HCT116 (cell line): Measurements from ENCODE around the gene DYRK1B. TPM values are rescaled to one million over a fixed set of nuclear protein-coding genes. Genes with fewer than 3 reads are reported as not detected.

ENCODE experiments used
- ATAC-seq: fragments of 200-7000 bp; cut with Tn5 transposase; 2 replicates; pipeline ENCODE4 v1.9.1; 2020; ENCODE audit warnings: mild to moderate bottlenecking, moderate library complexity
- BruUV-seq: library from RNA; stranded (reverse); fragments of 400-500 nt; replicated peaks from 2 replicates; lab custom pipeline; 2021; lab: Mats Ljungman, UMichigan
- CTCF ChIA-PET: fragments of 300-600 bp; sonication (Branson Sonifier 250); formaldehyde crosslinking; loops from one replicate; lab custom pipeline; 2021; ENCODE audit warnings: antibody characterized with exemption; lab: Charles Lee
- POLR2A ChIA-PET: fragments of 300-600, 350-600 bp; sonication (Branson Sonifier 250); formaldehyde crosslinking; loops from one replicate; lab custom pipeline; 2021; ENCODE audit warnings: antibody characterized with exemption; lab: Charles Lee
- RAD21 ChIA-PET, 2 experiments: fragments of 300-600 bp; sonication (Branson Sonifier 250); formaldehyde crosslinking; loops; one replicate each; lab custom pipeline; 2023; ENCODE audit warnings: low total read pairs in 2 of 2; ENCODE audit not compliant: uncharacterized antibody in 2 of 2, unreplicated experiment in 2 of 2, low non-redundant PET in 1 of 2; lab: Charles Lee
- DNase-seq: peaks from one replicate; pipeline ENCODE4 v3.0.0-alpha.2; 2010; ENCODE audit warnings: low read depth, low spot score
- H2AFZ ChIP-seq: fragments of 200-600 bp; shearing (Covaris generic), sonication (generic); 2 replicates; pipeline ENCODE4 v1.6.1; 2017; ENCODE audit warnings: low read depth, mixed run types, mixed read lengths, antibody characterized with exemption, low read length; ENCODE audit not compliant: poor library complexity, severe bottlenecking
- H3K27ac ChIP-seq: 2 replicates; pipeline ENCODE4 v1.5.1; 2012; ENCODE audit warnings: low read depth, low read length
- H3K27me3 ChIP-seq: fragments of 200-600 bp; sonication (generic); 2 replicates; pipeline ENCODE4 v1.6.1; 2016; ENCODE audit warnings: mixed run types, low read length, mixed read lengths; ENCODE audit not compliant: insufficient read depth
- H3K36me3 ChIP-seq, 2 experiments: fragments of 200-500 bp in 1 of 2; fragments of 200-600 bp in 1 of 2; sonication (Bioruptor generic) in 1 of 2; sonication (generic) in 1 of 2; 2 replicates each; pipeline versions ENCODE4 v1.5.1 to v1.6.1; 2014 to 2016; ENCODE audit warnings: low read length in 2 of 2, inconsistent platforms in 1 of 2, mixed read lengths in 1 of 2, mixed run types in 1 of 2; ENCODE audit not compliant: insufficient read depth in 2 of 2, control insufficient read depth in 1 of 2
- H3K4me1 ChIP-seq, 2 experiments: fragments of 200-600 bp in 1 of 2; sonication (generic) in 1 of 2; 2 replicates each; pipeline versions ENCODE4 v1.5.1 to v1.6.1; 2012 to 2017; ENCODE audit warnings: low read length in 2 of 2, inconsistent platforms in 1 of 2, mild to moderate bottlenecking in 1 of 2, mixed read lengths in 1 of 2, mixed run types in 1 of 2, moderate library complexity in 1 of 2; ENCODE audit not compliant: insufficient read depth in 2 of 2, control insufficient read depth in 1 of 2
- H3K4me2 ChIP-seq: fragments of 200-600 bp; sonication (generic); 2 replicates; pipeline ENCODE4 v1.6.1; 2017; ENCODE audit warnings: mixed run types, low read length, mixed read lengths
- H3K4me3 ChIP-seq, 2 experiments: fragments of 200-600 bp in 1 of 2; sonication (generic) in 1 of 2; replicated peaks in 1 of 2; 2 replicates each; pipeline ENCODE4 v1.5.1; 2011 to 2016; ENCODE audit warnings: low read length in 2 of 2, control low read depth in 1 of 2, low read depth in 1 of 2, mild to moderate bottlenecking in 1 of 2, mixed read lengths in 1 of 2, mixed run types in 1 of 2
- H3K79me2 ChIP-seq: fragments of 200-600 bp; sonication (generic); 2 replicates; pipeline ENCODE4 v1.6.1; 2017; ENCODE audit warnings: mild to moderate bottlenecking, mixed run types, low read length, moderate library complexity, mixed read lengths; ENCODE audit not compliant: insufficient read depth
- H3K9ac ChIP-seq: fragments of 200-600 bp; sonication (generic); 2 replicates; pipeline ENCODE4 v1.6.1; 2016; ENCODE audit warnings: low read length, mixed read lengths
- H3K9me2 ChIP-seq: fragments of 200-600 bp; sonication (generic), shearing (Covaris generic); 2 replicates; pipeline ENCODE4 v1.6.1; 2017; ENCODE audit warnings: mixed run types, mild to moderate bottlenecking, moderate library complexity; ENCODE audit not compliant: insufficient read depth
- H3K9me3 ChIP-seq, 2 experiments: fragments of 200-500 bp in 1 of 2; fragments of 200-600 bp in 1 of 2; sonication (Bioruptor generic) in 1 of 2; sonication (generic) in 1 of 2; 2 replicates each; pipeline ENCODE4 v1.6.1; 2014 to 2017; ENCODE audit warnings: low read length in 2 of 2, mixed read lengths in 2 of 2, inconsistent platforms in 1 of 2, low read depth in 1 of 2, mild to moderate bottlenecking in 1 of 2, mixed run types in 1 of 2, moderate library complexity in 1 of 2; ENCODE audit not compliant: control insufficient read depth in 1 of 2, insufficient read depth in 1 of 2
- H4K20me1 ChIP-seq: fragments of 200-600 bp; sonication (generic), shearing (Covaris generic); 2 replicates; pipeline ENCODE4 v1.6.1; 2017; ENCODE audit warnings: mixed run types, mild to moderate bottlenecking, moderate library complexity; ENCODE audit not compliant: insufficient read depth
- EGR1 ChIP-seq: IDR thresholded peaks from 2 replicates; pipeline ENCODE4 v1.6.1; 2012; ENCODE audit warnings: low read depth
- EZH2phosphoT487 ChIP-seq: fragments of 200-600 bp; IDR thresholded peaks from 2 replicates; pipeline ENCODE4 v1.6.1; 2018; ENCODE audit warnings: antibody characterized with exemption, borderline replicate concordance
- FOSL1 ChIP-seq: IDR thresholded peaks from 2 replicates; pipeline ENCODE4 v1.6.1; 2012; ENCODE audit warnings: low read depth
- JUND ChIP-seq: IDR thresholded peaks from 2 replicates; pipeline ENCODE4 v1.6.1; 2012
- SIN3A ChIP-seq: IDR thresholded peaks from 2 replicates; pipeline ENCODE4 v1.6.1; 2012; ENCODE audit warnings: low read depth
- SP1 ChIP-seq: IDR thresholded peaks from 2 replicates; pipeline ENCODE4 v1.6.1; 2012; ENCODE audit warnings: low read depth
- YY1 ChIP-seq: IDR thresholded peaks from 2 replicates; pipeline ENCODE4 v1.6.1; 2011; ENCODE audit warnings: low read length, low read depth, moderate library complexity, mild to moderate bottlenecking; ENCODE audit not compliant: insufficient replicate concordance; ENCODE audit errors: extremely low read depth
- ZFX ChIP-seq: fragments of 450-650 bp; IDR thresholded peaks from 2 replicates; pipeline ENCODE4 v1.6.1; 2017
- intact Hi-C: fragments of 100-400 bp; cut with micrococcal nuclease; formaldehyde crosslinking; loops from 2 replicates; pipeline ENCODE4 v1.10.0; 2022
- total RNA-seq: library from RNA; stranded (reverse); gene quantifications from one replicate; pipeline ENCODE4 v1.2.1, GENCODE V29; 2021; ENCODE audit not compliant: unreplicated experiment
- TF ChIP-seq, protein P1 (sequence below): IDR thresholded peaks from 2 replicates; pipeline ENCODE4 v1.6.1; 2012
- TF ChIP-seq, protein P2 (sequence below): IDR thresholded peaks from 2 replicates; pipeline ENCODE4 v1.6.1; 2012; ENCODE audit warnings: low read depth
- TF ChIP-seq, protein P3 (sequence below), 3 experiments: fragments of 200-600 bp in 1 of 3; sonication (generic) in 1 of 3; IDR thresholded peaks in 2 of 3; conservative IDR thresholded peaks in 1 of 3; 2 replicates each; pipeline ENCODE4 v1.5.1; 2012 to 2017; ENCODE audit warnings: low read depth in 2 of 3, low read length in 2 of 3, antibody characterized with exemption in 1 of 3, borderline replicate concordance in 1 of 3, control low read depth in 1 of 3, mild to moderate bottlenecking in 1 of 3, mixed read lengths in 1 of 3, mixed run types in 1 of 3, moderate library complexity in 1 of 3; ENCODE audit not compliant: insufficient read depth in 1 of 3
- TF ChIP-seq, protein P4 (sequence below): IDR thresholded peaks from 2 replicates; pipeline ENCODE4 v1.6.1; 2012

DYRK1B gene
- total RNA-seq, 1 experiment from 2014 or later, result 7.3 TPM

DNA sequence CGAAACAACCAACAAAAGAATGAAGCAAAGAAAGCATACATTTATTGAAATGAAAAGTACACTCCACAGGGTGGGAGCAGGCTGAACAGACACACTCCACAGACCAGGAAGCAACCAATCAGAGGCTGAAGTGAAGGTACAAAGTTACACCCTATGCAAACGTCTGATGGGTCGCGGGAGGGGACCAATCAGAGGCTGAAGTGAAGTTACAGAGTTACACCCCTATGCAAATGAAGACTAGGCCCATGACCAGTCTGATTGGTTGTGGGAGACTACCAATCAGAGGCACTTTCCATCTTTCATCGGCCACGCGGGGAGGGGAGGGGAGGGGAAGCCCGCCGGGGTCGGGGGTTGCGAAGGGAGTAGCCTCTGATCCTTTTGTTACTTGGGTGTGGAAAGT, 24.6 kb upstream of the DYRK1B start:
- H3K9me3 ChIP-seq, result no peaks in the 10 kb centered on the region
- no peak overlapping the region for H2AFZ ChIP-seq
- no peaks in the 10 kb centered on the region for H4K20me1 ChIP-seq
- no peaks in the 10 kb centered on the region for H3K36me3 ChIP-seq
- no peak overlapping the region for H3K27ac ChIP-seq
- ATAC-seq, result peak; percentile 71
- no peaks in the 10 kb centered on the region for H3K27me3 ChIP-seq
- no peak overlapping the region for H3K9ac ChIP-seq
- H3K9me2 ChIP-seq, result no peaks in the 10 kb centered on the region
- peaks cover 0 to 7% of the 10 kb centered on the region in 2 experiments; a peak in 2 of 4 replicates for H3K4me1 ChIP-seq
- POLR2A ChIA-PET, result no interaction called here
- no peak overlapping the region for H3K4me2 ChIP-seq
- intact Hi-C loops, result no loop called here
- no peak for DNase-seq
- no TSS peak for BruUV-seq
- CTCF ChIA-PET, result no interaction called here
- no peaks in the 10 kb centered on the region for H3K79me2 ChIP-seq
- no peak overlapping the region for H3K4me3 ChIP-seq
- TF ChIP-seq, protein P1, sequence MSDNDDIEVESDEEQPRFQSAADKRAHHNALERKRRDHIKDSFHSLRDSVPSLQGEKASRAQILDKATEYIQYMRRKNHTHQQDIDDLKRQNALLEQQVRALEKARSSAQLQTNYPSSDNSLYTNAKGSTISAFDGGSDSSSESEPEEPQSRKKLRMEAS, result no peak
- TF ChIP-seq, protein P2, sequence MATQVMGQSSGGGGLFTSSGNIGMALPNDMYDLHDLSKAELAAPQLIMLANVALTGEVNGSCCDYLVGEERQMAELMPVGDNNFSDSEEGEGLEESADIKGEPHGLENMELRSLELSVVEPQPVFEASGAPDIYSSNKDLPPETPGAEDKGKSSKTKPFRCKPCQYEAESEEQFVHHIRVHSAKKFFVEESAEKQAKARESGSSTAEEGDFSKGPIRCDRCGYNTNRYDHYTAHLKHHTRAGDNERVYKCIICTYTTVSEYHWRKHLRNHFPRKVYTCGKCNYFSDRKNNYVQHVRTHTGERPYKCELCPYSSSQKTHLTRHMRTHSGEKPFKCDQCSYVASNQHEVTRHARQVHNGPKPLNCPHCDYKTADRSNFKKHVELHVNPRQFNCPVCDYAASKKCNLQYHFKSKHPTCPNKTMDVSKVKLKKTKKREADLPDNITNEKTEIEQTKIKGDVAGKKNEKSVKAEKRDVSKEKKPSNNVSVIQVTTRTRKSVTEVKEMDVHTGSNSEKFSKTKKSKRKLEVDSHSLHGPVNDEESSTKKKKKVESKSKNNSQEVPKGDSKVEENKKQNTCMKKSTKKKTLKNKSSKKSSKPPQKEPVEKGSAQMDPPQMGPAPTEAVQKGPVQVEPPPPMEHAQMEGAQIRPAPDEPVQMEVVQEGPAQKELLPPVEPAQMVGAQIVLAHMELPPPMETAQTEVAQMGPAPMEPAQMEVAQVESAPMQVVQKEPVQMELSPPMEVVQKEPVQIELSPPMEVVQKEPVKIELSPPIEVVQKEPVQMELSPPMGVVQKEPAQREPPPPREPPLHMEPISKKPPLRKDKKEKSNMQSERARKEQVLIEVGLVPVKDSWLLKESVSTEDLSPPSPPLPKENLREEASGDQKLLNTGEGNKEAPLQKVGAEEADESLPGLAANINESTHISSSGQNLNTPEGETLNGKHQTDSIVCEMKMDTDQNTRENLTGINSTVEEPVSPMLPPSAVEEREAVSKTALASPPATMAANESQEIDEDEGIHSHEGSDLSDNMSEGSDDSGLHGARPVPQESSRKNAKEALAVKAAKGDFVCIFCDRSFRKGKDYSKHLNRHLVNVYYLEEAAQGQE, result no peak
- no peak for TF ChIP-seq FOSL1
- TF ChIP-seq, all 23 proteins: peak for 0
- RAD21 ChIA-PET, result no interaction called here

DNA sequence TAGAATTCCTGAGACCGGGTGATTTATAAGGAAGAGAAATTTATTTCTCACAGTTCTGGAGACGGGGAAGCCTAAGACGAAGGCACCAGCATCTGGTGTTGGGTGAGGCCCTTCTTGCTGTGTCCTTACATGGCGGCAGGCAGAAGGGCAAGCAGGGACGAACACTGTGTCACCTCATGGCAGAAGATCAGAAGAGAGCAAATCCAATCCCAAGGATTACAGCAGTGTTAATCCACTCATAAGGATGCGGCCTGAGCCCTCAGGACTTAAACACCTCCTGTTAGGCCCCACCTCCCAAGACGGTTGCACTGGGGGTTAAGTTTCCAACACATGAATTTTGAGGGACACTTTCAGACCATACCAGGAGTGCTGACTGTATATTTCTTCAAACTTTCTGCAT, 18.9 kb upstream of the DYRK1B start:
- Histone ChIP-seq H3K27ac (no peak overlapping the region), H3K9me2 (no peaks in the 10 kb centered on the region), H3K4me1 (no peaks in the 10 kb centered on the region), H3K4me2 (no peak overlapping the region), H2AFZ (no peak overlapping the region), H3K27me3 (no peaks in the 10 kb centered on the region), H3K79me2 (no peaks in the 10 kb centered on the region), H3K9ac (no peak overlapping the region), H4K20me1 (no peaks in the 10 kb centered on the region), H3K4me3 (no peak overlapping the region), H3K36me3 (no peaks in the 10 kb centered on the region), H3K9me3 (no peaks in the 10 kb centered on the region)
- BruUV-seq, result no TSS peak
- CTCF ChIA-PET, result no interaction called here
- RAD21 ChIA-PET, result no interaction called here
- intact Hi-C loops, result no loop called here
- no peak for DNase-seq
- POLR2A ChIA-PET, result no interaction called here
- ATAC-seq, result no peak
- TF ChIP-seq SIN3A (no peak), YY1 (no peak), ZFX (no peak), EZH2phosphoT487 (no peak), EGR1 (no peak), JUND (no peak), SP1 (no peak)
- TF ChIP-seq, protein P3, sequence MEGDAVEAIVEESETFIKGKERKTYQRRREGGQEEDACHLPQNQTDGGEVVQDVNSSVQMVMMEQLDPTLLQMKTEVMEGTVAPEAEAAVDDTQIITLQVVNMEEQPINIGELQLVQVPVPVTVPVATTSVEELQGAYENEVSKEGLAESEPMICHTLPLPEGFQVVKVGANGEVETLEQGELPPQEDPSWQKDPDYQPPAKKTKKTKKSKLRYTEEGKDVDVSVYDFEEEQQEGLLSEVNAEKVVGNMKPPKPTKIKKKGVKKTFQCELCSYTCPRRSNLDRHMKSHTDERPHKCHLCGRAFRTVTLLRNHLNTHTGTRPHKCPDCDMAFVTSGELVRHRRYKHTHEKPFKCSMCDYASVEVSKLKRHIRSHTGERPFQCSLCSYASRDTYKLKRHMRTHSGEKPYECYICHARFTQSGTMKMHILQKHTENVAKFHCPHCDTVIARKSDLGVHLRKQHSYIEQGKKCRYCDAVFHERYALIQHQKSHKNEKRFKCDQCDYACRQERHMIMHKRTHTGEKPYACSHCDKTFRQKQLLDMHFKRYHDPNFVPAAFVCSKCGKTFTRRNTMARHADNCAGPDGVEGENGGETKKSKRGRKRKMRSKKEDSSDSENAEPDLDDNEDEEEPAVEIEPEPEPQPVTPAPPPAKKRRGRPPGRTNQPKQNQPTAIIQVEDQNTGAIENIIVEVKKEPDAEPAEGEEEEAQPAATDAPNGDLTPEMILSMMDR (IDR thresholded peaks at IDR 0.05 in 2 of 3, conservative IDR thresholded peaks at IDR 0.05 in 1 of 3; ENCODE audit: borderline replicate concordance in 1 of 3, insufficient read depth in 1 of 3, low read depth in 2 of 3, low read length in 2 of 3), result no peak
- TF ChIP-seq, protein P4, sequence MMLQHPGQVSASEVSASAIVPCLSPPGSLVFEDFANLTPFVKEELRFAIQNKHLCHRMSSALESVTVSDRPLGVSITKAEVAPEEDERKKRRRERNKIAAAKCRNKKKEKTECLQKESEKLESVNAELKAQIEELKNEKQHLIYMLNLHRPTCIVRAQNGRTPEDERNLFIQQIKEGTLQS, result no peak
